Hepatocyte (in vitro differentiated cells): ENCODE measurements around the gene TMEM175. TPM values are rescaled to one million over a fixed set of nuclear protein-coding genes. Genes with fewer than 3 reads are reported as not detected.

ENCODE experiments used
- DNase-seq: peaks from one replicate; pipeline ENCODE4 v3.0.0-alpha.2; 2016; ENCODE audit warnings: low spot score
- H2AFZ ChIP-seq: fragments of 200-600 bp; sonication (generic); 2 replicates; pipeline ENCODE4 v1.6.0; 2016; ENCODE audit warnings: antibody characterized with exemption, mild to moderate bottlenecking
- H3K27ac ChIP-seq: fragments of 200-600 bp; sonication (generic); 2 replicates; pipeline ENCODE4 v1.5.1; 2016; ENCODE audit warnings: mild to moderate bottlenecking
- H3K27me3 ChIP-seq: fragments of 200-600 bp; sonication (generic); 2 replicates; pipeline ENCODE4 v1.6.1; 2016
- H3K36me3 ChIP-seq: fragments of 200-600 bp; sonication (generic); replicated peaks from 2 replicates; pipeline ENCODE4 v1.5.1; 2016; ENCODE audit warnings: low read depth; ENCODE audit not compliant: insufficient read depth
- H3K4me1 ChIP-seq: fragments of 200-600 bp; sonication (generic); 2 replicates; pipeline ENCODE4 v1.5.1; 2016; ENCODE audit warnings: mild to moderate bottlenecking, moderate library complexity; ENCODE audit not compliant: insufficient read depth
- H3K4me2 ChIP-seq: fragments of 200-600 bp; sonication (generic); 2 replicates; pipeline ENCODE4 v1.6.0; 2016
- H3K4me3 ChIP-seq: fragments of 200-600 bp; sonication (generic); 2 replicates; pipeline ENCODE4 v1.5.1; 2016; ENCODE audit warnings: mild to moderate bottlenecking
- H3K79me2 ChIP-seq: fragments of 200-600 bp; sonication (generic); 2 replicates; pipeline ENCODE4 v1.6.0; 2017; ENCODE audit warnings: mild to moderate bottlenecking
- H3K9me2 ChIP-seq: fragments of 200-600 bp; sonication (generic); replicated peaks from 2 replicates; pipeline ENCODE4 v1.6.0; 2017; ENCODE audit warnings: mild to moderate bottlenecking; ENCODE audit not compliant: insufficient read depth
- H3K9me3 ChIP-seq: fragments of 200-600 bp; sonication (generic); 2 replicates; pipeline ENCODE4 v1.5.1; 2016; ENCODE audit warnings: low read depth, mild to moderate bottlenecking
- H4K20me1 ChIP-seq: fragments of 200-600 bp; sonication (generic); 2 replicates; pipeline ENCODE4 v1.6.0; 2016; ENCODE audit warnings: mild to moderate bottlenecking; ENCODE audit not compliant: insufficient read depth, poor library complexity, severe bottlenecking
- EZH2 ChIP-seq: fragments of 200-600 bp; sonication (generic); IDR thresholded peaks from 2 replicates; pipeline ENCODE4 v1.6.1; 2016; ENCODE audit warnings: antibody characterized with exemption, mild to moderate bottlenecking, borderline replicate concordance
- EZH2phosphoT487 ChIP-seq: fragments of 200-600 bp; sonication (generic); IDR thresholded peaks from one replicate; pipeline ENCODE4 v1.6.1; 2018; ENCODE audit warnings: antibody characterized with exemption, mild to moderate bottlenecking, low read depth, moderate library complexity; ENCODE audit not compliant: unreplicated experiment, severe bottlenecking
- WGBS: methylation state at CpG from one replicate; pipeline ENCODE4 v1.1.6; 2016; ENCODE audit warnings: low lambda C conversion rate; ENCODE audit errors: missing lambda C conversion rate; 5-methylcytosine and 5-hydroxymethylcytosine counted together
- polyA plus RNA-seq: library from polyadenylated mRNA; unstranded; fragments of >200 nt; fragmentation: Nextera tagmentation; extraction: Ambion mirVana; gene quantifications from 2 replicates; pipeline ENCODE4 v1.2.1, GENCODE V29; 2016
- total RNA-seq: library from RNA; depleted of rRNA; stranded (reverse); fragments of >200 nt; gene quantifications from 2 replicates; pipeline ENCODE4 v1.2.3, GENCODE V29; 2014
- TF ChIP-seq, protein P1 (sequence below): fragments of 200-600 bp; sonication (generic); IDR thresholded peaks from 2 replicates; pipeline ENCODE4 v1.5.1; 2016; ENCODE audit warnings: antibody characterized with exemption, mild to moderate bottlenecking; ENCODE audit not compliant: poor library complexity

Gene TMEM175
- total and polyA plus RNA-seq, 2 experiments from 2014 or later, result 14.8 to 31.4 TPM

DNA sequence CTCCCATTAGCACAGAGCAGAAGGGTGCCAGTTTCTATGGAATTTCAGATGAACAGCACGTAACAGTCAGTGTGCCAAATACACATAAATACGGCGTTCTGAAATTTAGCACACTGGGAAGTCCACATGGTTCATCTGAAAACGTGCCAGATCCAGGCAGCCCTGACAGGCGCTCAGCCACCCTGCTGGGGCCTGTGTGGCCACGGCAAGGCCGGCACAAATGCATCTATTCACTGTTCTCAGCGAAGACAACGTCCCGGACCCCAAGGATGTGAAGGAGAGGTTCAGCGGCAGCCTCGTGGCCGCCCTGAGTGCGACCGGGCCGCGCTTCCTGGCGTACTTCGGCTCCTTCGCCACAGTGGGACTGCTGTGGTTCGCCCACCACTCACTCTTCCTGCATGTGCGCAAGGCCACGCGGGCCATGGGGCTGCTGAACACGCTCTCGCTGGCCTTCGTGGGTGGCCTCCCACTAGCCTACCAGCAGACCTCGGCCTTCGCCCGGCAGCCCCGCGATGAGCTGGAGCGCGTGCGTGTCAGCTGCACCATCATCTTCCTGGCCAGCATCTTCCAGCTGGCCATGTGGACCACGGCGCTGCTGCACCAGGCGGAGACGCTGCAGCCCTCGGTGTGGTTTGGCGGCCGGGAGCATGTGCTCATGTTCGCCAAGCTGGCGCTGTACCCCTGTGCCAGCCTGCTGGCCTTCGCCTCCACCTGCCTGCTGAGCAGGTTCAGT, 25.5 kb downstream of the TMEM175 start:
- Histone ChIP-seq H3K9me2 (no peaks in the 10 kb centered on the region), H3K36me3 (no peaks in the 10 kb centered on the region)
- 96% methylated on average over 44 of the region's 45 CpGs for WGBS

DNA sequence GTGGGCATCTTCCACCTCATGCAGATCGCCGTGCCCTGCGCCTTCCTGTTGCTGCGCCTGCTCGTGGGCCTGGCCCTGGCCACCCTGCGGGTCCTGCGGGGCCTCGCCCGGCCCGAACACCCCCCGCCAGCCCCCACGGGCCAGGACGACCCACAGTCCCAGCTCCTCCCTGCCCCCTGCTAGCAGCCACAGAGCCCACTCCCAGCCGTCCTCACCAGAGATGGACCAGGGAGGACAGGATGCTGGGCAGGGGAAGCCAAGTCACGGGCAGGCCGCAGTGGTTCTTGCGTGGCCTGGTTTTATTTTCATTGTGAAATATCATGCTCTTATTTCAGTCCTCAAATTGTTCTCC, 26.0 kb downstream of the TMEM175 start:
- Histone ChIP-seq H3K4me2 (no peak overlapping the region), H3K36me3 (no peaks in the 10 kb centered on the region), H3K27ac (no peak overlapping the region), H3K9me3 (no peaks in the 10 kb centered on the region), H3K4me1 (no peaks in the 10 kb centered on the region), H3K79me2 (no peaks in the 10 kb centered on the region), H3K4me3 (no peak overlapping the region), H3K27me3 (no peaks in the 10 kb centered on the region), H4K20me1 (no peaks in the 10 kb centered on the region), H3K9me2 (no peaks in the 10 kb centered on the region), H2AFZ (no peak overlapping the region)
- TF ChIP-seq, protein P1, sequence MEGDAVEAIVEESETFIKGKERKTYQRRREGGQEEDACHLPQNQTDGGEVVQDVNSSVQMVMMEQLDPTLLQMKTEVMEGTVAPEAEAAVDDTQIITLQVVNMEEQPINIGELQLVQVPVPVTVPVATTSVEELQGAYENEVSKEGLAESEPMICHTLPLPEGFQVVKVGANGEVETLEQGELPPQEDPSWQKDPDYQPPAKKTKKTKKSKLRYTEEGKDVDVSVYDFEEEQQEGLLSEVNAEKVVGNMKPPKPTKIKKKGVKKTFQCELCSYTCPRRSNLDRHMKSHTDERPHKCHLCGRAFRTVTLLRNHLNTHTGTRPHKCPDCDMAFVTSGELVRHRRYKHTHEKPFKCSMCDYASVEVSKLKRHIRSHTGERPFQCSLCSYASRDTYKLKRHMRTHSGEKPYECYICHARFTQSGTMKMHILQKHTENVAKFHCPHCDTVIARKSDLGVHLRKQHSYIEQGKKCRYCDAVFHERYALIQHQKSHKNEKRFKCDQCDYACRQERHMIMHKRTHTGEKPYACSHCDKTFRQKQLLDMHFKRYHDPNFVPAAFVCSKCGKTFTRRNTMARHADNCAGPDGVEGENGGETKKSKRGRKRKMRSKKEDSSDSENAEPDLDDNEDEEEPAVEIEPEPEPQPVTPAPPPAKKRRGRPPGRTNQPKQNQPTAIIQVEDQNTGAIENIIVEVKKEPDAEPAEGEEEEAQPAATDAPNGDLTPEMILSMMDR, result no peak
- TF ChIP-seq EZH2phosphoT487 (no peak), EZH2 (no peak)
- 93% methylated on average over 8 of the region's 17 CpGs for WGBS
- no peak for DNase-seq

More for the DNA sequence above, 25.5 kb downstream of the TMEM175 start:
- no peak overlapping the region for H3K4me3 ChIP-seq
- no peaks in the 10 kb centered on the region for H3K4me1 ChIP-seq
- no peaks in the 10 kb centered on the region for H4K20me1 ChIP-seq
- H3K9me3 ChIP-seq, result no peaks in the 10 kb centered on the region
- no peak overlapping the region for H2AFZ ChIP-seq
- DNase-seq, result no peak
- no peak overlapping the region for H3K27ac ChIP-seq
- H3K79me2 ChIP-seq, result no peaks in the 10 kb centered on the region
- no peaks in the 10 kb centered on the region for H3K27me3 ChIP-seq
- TF ChIP-seq, protein P1, result no peak
- no peak for TF ChIP-seq EZH2phosphoT487
- TF ChIP-seq EZH2, result no peak
- H3K4me2 ChIP-seq, result no peak overlapping the region

DNA sequence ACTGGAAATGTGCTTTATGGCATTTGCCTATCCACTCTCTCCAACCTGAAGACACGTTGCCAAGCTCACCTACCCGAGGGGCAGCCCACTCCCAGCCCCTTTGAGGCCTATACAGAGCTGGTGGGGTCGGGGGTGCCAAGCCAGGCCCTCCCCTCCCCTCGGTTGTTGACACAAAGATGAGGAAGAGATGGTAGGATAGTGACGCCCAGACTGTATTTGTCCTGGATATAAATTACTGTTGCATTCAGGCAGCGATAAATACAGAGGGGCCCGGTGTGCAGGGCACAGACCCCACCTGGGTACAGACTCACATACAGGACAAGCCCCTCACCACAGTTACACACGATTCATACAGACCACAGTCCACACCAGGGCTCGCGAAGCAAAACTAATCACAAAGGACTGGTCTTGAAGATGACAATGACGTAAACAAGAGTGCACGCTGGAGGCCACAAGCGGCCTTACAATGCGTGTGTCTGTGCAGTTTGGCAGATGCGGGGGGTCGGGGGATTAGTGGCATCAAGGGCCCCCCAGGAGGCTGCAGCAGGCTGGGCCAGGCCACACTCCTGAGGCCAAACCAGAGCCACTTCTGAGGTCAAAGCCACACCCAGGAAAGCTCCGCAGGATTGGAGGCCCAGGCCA, 26.6 kb downstream of the TMEM175 start:
- Histone ChIP-seq H3K4me2 (no peak overlapping the region), H3K27ac (no peak overlapping the region), H4K20me1 (no peaks in the 10 kb centered on the region), H3K27me3 (no peaks in the 10 kb centered on the region), H3K79me2 (no peaks in the 10 kb centered on the region), H2AFZ (no peak overlapping the region), H3K9me2 (no peaks in the 10 kb centered on the region), H3K4me1 (no peaks in the 10 kb centered on the region), H3K4me3 (no peak overlapping the region), H3K9me3 (no peaks in the 10 kb centered on the region), H3K36me3 (no peaks in the 10 kb centered on the region)
- 90% methylated on average over 17 of the region's 17 CpGs for WGBS
- no peak for DNase-seq
- no peak for TF ChIP-seq EZH2
- no peak for TF ChIP-seq EZH2phosphoT487
- TF ChIP-seq, protein P1, result no peak
